GDM1 (cell line): ENCODE results near the gene SOX21.

Experiments used
- DNase-seq: peaks from one replicate; lab custom pipeline; 2025; lab: John Stamatoyannopoulos, UW

Gene SOX21

DNA sequence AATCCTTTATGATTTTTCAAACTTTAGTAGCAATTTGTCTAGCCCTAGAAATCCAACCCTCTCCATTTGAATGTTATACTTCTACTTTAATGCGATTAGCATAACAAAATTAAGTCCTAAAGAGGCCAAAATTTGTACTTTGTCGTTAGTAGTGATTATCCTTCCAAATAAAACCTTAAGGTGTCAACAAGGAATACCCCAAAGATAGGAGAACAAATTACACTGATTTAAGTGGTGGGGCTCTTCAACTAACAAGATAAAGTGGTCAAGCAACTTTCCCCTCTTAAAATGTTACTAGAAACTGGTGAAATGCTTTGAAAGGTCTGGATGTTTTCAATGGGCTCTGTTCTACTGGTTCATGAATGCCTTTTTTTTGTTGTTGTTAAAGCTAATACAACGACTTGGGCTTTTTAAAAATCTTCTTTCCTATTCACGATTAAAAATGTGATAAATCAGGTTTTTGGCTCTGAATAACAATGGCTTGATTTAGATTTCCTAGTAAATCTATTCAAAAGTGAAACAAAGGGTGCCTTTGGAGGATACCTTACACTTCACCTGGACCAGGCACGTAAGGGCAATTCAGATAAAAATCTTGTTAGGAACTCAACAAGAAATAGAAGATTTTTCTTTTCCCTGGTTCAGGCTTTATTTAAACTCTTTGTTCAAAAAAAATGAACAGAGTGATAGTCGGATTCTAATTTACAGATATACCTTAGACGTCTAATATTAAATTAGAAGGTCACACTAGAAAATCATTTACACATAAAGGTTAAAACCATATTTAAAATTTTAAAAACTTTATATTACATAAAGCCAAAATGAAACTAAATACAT lies 3.1 kb downstream of the SOX21 start:
- no peak for DNase-seq

DNA sequence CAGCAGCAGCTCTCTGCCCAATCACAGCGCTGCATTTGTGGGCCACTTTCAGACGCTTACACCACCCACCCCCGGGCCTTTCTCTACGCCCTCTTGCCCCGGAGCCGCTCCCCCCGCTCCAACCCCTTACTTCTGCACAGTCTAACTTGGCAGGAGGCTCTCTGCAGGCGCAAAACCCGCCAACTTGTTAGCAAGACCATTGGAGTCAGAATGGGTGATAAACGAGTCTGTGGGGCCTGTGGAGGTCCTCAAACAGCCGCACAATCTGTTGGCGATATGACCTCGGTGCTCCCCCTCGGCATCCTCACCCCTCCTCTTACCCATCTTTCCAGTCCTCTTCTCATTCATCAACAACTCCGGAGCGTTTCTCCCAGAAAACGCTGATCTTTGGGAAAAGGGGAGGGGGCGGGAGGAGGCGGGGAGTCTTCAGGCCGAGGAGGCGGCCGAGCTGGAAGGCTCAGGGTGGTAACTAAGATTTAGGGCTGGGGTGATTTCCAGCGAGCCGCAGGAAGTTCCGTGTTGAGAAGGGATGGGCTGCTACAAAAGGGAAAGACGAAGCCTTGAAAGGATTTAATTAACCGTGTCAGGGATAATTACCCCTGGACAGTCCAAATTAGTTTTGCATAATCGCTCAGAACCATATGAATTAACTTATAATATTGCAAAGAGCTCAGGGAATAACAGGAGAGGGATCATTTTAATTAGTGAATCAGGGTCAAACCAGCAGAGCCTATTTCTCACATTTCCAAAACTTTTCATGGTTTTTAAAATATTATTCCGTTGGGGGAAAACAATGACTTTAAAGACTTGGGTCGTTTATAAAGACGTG lies 4.1 kb downstream of the SOX21 start:
- no peak for DNase-seq

DNA sequence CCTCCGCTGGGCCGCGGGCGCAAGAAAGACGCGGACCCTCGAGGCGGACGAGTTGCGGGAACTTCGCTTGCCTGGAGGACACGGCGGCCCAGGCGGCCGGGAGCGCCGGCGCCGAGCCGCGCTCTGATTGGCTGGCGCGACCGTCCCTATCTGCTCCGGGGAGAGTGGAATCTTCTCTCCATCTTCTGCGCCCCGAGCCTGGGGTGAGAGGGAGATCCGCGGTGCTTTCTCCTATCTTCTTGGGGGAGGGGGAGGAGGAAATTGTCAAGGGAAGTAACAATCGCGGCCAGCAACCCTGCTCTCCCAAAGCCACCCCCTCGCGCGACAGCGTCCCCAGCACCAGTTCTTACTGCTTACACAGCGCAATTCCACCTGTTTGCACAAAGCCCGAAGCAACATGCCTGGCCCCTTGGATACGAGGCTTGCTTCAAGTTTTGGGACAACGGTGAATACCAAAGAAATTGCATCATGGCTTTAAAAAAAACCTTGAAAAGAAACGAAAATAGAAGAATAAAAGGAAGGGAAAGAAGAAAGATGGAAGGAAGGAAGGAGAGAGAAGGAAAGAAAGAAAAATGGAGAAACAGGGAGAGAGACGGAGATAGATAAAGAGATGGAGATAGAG lies 4.8 kb downstream of the SOX21 start:
- DNase-seq: no peak

DNA sequence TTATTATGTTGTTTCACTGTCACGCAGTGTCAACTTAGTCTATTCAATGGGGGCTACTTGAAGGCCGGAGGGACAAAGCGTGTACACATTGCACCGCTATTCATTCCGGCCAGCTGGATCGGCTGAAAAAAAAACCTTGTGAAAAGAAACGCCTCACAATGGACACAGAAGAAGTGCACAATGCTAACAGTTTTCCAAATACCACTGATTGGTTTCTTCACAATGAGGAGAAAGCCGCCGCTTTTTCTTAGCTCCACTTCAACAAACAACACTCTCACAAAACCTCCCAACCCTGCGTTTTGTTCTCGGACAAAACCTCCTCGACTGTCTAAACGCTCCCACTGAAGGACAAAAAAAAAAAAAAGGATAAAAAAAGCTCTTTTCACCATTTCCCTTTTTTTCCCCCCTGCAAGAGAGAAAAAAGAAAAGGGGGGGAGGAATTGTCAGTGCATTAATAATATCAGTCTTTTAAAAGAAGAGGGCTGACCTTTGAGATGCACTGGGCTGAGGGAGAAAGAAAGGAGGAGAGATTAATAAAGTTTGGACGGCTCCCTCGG lies 5.4 kb downstream of the SOX21 start:
- DNase-seq: no peak

DNA sequence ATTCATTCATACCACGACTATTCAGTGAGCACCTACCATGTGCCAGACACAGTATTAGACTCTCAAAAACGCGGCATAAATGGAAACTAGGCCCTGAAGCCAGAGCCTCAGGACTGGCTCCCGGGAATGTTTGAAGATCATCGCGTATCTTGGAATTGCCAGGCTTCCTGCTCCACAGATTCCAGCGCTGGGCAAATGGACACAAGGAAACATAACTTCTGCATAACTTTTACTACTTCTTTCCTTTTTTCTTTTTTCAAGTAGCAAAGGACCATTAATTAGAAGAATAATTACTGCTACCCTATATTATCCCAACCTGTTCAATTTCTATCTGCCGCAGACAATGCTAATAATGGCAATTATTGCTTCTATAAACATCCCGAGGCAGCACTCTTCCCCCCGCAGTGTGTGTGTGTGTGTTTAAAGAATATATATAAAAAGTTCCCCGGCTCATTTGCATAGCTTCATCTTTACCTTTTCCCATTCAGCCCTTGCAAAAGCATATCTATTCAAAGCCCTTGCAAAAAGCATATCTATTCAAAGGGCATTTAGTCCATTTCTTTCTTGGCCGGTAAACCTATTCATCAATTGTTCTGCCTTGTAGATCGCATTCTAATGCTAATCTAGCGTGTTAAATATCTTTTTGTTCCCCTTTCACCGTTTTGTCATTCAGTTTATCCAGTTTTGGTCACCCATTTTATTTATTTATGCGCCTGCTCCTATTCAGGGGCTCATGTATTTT lies 6.1 kb downstream of the SOX21 start:
- no peak for DNase-seq

DNA sequence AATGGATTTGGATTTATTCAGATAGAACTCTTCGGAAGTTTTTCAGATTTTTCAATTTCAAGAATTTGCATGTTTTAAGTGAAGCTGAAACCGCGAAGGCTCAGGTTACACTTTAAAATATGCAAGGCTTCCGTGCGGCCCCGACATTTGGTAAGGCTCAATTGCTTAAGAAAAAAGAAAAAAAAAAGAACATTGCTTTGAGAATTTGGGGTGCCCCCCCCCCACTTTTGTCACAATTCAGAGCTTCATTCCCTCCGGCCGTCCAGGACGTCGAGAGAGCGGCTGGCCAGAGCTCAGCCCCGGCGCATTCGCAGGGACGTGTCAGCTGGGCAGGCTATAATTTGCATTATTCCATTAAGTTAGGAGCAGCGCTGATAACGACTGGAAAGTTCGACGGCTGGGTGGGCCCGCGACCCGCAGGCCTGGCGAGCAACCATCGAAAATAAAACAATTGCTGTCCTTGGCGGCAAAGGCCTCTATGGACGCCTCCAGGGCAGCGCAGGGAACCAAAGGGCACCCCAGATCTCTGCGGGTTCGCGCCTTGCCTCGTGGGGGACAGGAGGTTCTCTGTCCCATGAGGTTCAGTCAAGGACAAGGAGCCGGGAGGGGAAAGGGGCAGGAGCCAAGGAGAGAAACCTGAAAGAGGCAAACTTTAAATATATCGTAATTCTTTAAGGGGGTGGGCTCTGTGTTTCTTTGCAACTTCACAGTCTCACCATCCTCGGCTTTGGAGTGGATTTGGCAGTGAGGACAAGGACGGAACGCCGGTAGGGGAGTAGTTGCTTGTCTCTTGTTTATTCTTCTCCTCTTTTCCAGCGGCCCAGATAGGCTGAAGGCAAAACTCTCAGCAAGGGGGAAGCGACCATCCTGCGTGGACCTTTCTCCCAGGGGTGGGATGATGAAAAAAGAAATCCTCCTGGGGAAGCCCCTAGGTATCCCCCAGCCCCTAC lies 7.0 kb downstream of the SOX21 start:
- no peak for DNase-seq

DNA sequence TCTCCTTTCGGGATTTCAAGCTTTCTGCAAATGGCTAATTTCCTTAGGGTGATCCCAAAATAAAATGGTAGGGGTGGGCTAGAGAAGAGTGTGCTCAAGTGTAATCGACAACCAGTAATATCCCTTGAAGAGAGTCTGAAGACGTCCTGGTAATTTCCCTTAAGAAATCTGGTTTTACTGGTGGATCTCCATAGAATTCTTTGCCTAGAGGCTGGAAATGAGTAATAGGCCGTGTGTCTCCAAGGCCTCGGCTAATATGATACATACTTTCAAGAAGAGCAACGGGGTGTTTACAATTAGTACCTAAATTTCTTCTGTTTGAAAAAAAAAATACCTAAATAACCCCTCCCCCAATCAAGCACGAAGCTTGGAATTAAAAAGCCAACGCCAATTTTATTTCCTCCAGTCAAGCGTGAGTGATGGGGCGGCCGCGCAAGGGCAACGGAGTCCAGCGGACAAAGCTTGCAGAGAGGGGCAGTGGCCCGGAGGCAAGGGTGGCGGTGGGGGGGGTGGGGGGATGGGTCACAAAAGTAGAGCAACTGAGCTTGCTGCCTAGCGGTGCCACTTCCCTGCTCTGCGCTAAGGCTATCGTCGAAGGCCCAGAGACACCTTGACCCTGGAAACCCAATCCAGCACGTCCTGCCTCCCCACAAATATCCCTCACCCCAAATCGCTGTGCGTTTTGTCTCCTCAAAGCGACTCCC lies 7.8 kb downstream of the SOX21 start:
- no peak for DNase-seq

DNA sequence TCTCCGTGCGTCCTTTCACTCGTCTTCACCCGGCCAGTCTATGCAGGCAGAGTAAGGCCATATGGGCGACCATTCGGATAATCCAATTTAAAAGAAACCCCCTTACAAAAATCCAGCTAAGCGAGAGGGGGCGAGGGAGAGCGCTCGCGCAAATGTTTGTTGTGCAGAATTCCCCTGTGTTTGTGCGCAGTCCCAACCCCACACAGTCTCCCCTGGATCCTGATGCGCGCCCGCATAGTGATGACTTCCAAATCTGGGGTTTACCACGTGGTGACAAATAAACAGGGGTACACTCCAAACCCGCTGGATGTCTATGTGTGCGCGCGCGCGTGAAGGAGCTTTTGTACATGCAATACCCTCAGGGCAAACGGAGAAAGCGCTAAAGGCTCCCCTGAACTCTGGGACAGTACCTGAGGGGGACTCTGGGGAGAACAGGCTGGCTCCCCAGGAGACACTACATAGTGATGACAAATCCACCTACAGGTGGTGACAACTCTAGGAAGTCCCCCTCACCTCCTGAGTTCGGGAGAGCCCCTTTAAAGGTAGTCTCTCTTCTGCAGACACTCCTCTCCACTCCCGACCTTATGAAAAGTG lies 8.5 kb downstream of the SOX21 start:
- no peak for DNase-seq

DNA sequence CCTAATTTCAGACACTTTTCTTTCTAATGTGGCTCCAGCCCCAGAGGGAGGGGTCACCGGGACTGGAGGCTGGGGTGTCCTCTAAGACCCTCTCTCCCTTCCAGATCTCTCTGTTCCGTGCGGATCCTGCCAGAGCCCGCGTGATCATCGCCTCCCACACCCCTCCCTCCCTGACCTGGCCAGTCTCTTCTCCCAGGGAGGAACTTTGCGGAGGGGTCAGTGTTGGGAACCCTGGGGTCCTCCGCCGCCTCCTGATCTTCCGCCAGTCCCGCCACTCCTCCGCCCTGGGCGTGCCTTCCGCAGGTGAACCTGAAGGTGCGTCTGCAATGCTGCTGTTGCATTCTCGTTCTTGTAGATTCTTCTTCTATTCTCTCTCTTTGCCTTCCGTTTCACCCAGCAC lies 9.1 kb downstream of the SOX21 start:
- no peak for DNase-seq

DNA sequence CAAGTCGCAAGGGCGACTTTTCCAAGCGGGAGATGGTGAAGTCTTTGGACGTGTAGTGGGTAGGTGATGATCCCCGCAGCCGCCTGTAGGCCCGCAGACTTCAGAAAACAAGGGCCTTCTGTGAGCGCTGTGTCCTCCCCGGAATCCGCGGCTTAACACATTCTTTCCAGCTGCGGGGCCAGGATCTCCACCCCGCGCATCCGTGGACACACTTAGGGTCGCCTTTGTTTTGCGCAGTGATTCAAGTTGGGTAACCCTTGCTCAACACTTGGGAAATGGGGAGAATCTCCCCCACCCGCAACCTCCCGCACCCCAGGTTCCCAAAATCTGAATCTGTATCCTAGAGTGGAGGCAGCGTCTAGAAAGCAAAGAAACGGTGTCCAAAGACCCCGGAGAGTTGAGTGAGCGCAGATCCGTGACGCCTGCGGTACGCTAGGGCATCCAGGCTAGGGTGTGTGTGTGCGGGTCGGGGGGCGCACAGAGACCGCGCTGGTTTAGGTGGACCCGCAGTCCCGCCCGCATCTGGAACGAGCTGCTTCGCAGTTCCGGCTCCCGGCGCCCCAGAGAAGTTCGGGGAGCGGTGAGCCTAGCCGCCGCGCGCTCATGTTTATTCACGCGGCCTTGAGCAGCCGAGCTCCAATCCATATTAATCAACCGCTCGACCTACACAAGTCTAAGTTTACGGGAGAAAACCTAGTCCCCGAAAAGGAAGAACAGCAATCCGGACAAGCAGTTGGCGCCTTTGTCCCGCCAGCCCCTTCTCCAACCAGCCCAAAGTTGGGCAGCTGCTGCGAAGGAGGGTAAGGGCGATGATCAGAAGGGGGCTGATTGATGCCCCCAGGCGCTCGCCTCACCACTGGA lies 9.9 kb downstream of the SOX21 start:
- no peak for DNase-seq

DNA sequence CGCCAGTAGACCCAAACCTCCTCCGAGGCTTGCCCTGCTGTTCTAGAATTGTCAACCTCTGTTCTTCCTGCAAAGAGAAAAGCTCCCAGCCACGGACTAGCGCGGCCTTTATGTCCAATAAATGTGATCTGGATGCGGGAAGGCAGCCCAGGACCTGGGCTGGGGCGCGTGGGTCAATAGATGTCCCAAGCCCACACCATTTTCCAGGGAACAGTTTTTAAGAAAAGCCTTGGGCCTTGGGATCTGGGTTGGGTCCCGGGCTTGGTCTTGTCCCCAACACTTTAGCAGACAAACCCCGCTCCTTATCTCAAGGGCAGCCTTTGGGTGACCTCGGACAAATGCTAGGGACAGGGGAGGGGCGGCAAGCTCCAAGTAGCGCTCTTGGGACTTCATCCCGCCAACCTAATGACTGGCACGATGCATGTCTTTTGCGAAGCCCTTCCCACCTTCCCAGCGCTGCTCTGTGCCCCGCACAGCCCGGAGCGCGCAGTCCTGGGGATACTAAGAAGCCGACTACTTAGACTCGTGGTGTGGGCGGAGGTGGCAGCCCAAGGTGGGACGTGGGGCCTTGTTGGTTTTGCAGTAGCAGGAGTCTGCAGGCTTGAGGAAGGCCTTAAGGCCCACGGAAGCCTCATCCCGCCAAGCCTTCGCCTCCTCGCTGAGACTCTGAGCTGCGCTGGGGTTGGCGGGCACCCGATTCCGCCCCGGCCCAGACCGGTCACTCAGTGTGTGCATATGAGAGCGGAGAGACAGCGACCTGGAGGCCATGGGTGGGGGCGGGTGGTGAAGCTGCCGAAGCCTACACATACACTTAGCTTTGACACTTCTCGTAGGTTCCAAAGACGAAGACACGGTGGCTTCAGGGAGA lies 10.8 kb downstream of the SOX21 start:
- no peak for DNase-seq

DNA sequence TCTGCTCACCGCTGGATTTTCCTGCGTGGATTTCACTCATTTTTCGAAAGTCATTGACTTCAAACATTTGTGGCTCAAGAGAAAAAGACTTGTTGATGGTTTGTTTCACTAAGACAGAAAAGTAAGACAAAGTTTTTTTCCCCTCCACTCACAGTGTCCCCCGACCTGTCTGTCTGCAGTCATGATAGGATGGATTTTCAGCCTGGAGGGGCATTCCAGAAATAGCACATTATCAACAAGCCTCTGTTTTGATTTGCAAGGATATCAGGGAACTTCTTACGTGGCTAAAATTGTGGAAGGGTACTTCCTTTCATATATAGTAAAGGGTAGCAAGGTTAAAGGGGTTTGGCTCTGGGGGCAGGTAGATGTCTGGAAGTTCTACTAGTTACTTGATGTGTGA lies 11.8 kb downstream of the SOX21 start:
- no peak for DNase-seq

DNA sequence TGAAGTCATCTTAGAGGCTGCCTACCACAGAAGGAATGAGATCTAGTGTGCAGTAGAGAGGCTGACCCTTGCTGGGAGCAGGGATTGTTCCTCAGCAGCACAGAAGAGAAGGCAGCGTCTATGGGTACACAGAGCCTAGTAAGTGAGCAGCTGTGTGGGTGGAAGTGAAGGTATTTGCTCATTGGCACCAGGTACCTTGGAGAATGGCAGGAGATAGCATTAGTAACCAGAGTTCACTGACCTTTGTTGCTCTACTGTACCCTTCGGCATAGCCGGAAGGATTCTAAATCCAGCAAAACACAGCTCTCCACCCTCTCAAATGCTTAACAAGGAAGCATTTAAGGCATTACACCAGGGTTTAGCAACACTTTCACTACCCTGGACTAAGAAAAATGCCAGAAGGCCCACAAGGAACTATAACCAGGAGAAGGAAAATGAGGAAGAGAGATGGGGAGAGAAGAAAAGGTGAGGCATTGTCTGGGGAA lies 12.3 kb downstream of the SOX21 start:
- DNase-seq: no peak

DNA sequence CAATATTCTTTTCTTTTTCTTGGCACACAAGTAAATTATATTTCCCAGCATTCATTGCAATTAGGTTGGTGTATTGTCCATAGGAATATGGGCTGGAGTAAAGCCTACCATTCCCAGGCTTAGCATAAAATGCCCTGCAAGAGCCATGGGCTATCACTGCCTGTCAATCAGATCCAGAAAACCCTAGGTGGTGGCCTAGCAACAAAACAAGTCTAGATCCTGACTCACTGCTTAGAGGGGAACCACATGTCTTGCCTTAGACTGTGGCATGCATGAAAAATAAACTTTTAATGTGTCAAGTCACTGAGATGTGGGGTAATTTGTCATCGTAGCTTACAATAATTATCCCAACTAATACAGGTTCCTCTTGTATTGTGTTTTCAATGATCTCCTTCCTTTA lies 16.2 kb downstream of the SOX21 start:
- DNase-seq: no peak

DNA sequence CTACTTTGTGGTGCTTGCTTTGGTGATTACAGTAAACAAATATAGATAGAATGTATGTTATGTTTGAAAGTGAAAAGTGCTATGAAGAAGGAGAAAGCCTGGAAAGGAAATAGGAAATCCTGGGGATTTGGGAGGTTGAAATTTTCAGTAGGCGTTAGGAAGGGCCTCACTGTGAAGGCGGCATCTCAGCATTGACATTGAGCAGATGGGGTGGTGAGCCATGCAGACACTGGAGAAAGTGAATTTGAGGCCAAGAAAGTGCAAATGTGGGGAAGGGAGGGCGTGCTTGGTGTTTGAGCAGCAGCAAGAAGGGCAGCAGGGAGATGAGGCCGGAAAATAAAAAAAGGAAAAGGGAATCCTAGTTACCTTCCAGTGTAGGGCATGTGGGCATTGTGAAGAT lies 20.3 kb downstream of the SOX21 start:
- DNase-seq: no peak

DNA sequence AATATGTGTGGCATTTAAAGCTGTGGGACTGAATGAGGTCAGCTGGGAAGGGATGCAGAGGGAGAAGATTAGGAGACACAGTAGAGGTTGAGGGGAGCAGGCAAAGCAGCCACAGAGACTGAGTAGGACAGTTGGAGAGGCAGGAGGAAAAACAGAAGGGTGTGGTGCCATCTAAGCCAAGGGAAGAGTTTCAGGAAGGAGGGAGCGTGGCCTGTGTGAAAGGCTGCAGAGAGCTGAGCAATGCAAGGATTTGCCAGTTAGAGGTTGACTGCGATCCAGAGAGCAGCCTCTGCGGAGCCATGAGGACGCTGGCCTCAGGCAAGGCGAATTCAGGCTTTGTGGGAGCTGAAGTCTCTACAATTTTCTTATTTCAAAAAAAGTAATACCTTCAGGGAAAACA lies 28.9 kb downstream of the SOX21 start:
- no peak for DNase-seq

DNA sequence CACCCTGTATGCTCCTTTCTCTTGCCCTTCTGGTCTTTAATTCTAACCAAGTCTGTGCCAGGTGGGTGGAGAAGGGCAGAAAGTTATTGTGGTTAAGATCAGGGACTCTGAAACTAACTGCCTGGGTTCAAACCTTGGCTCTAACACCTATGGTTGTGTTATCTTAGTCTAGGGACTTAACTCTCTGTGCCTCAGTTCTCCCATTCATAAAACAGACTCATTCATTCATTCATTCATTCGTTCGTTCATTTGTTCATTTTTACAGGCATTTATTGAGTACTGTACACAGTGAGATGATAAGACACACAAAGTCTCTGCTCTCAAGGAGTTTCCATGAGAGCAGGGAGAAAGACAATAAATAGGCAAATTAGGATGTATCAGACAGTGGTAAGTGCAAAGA lies 30.1 kb downstream of the SOX21 start:
- no peak for DNase-seq

DNA sequence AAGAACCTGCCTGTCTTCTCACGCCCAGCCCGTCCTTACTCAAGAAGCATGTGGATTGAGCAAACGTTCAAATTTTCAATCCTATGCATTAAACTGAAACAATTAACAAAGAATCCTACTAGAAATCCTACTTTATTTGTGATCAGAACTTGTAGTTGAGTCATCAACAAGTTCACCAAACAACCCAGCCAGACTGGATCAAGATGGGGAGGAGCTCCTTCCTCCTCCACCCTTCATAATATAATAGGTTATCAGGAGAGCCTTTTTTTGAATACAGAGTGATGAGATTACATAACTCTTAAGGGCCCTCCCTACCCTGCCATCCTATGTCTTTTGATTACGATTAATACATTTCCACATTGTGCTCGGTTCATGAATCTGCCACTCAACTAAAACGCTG lies 32.7 kb downstream of the SOX21 start:
- no peak for DNase-seq
